Psoas muscle (tissue), 8 donors: ENCODE results near the gene HCN4. TPM values are rescaled to one million over a fixed set of nuclear protein-coding genes. Genes with fewer than 3 reads are reported as not detected.

Source experiments
- ATAC-seq, 4 donors: fragments of 200-7000 bp; cut with Tn5 transposase; one replicate each; pipeline ENCODE4 v1.9.1; 2020; ENCODE audit warnings: moderate library complexity in 3 of 4, mild to moderate bottlenecking in 2 of 4
- DNase-seq, 2 donors: peaks; one replicate each; pipeline ENCODE4 v3.0.0-alpha.2; 2020
- H3K27ac ChIP-seq: fragments of 200-600 bp; one replicate; pipeline ENCODE4 v1.8.0; 2022
- H3K27me3 ChIP-seq, 3 donors: fragments of 200-600 bp in 1 of 3; one replicate each; pipeline versions ENCODE4 v1.6.1 to v1.8.0; 2013 to 2022; ENCODE audit warnings: low read length in 2 of 3, mild to moderate bottlenecking in 2 of 3, moderate library complexity in 1 of 3; ENCODE audit not compliant: insufficient read depth in 3 of 3
- H3K36me3 ChIP-seq, 2 donors: fragments of 200-600 bp in 1 of 2; one replicate each; pipeline versions ENCODE4 v1.6.1 to v1.8.0; 2013 to 2022; ENCODE audit warnings: low read depth in 1 of 2, mild to moderate bottlenecking in 1 of 2, moderate library complexity in 1 of 2; ENCODE audit not compliant: insufficient read depth in 1 of 2
- H3K4me1 ChIP-seq: fragments of 200-600 bp; one replicate; pipeline ENCODE4 v1.8.0; 2022
- H3K4me3 ChIP-seq: fragments of 200-600 bp; one replicate; pipeline ENCODE4 v1.8.0; 2022; ENCODE audit warnings: mild to moderate bottlenecking
- H3K9me3 ChIP-seq: fragments of 200-600 bp; one replicate; pipeline ENCODE4 v1.8.0; 2022
- WGBS, 3 donors: extraction: QIAGEN DNeasy Blood & Tissue Kit; methylation state at CpG; one replicate each; pipeline versions ENCODE4 v1.1.6 to v1.1.7; 2013; 5-methylcytosine and 5-hydroxymethylcytosine counted together
- intact Hi-C, 2 donors: fragments of 100-400 bp; cut with DNase I; formaldehyde crosslinking; loops; one replicate each; pipeline versions ENCODE4 v1.11.0 to v1.14.2; 2022
- polyA plus RNA-seq, 3 donors: library from polyadenylated mRNA; stranded (reverse); fragments of 200-250 nt; gene quantifications; one replicate each; pipeline ENCODE4 v1.2.3, GENCODE V29; 2013
- total RNA-seq, 4 donors: library from RNA; stranded (reverse); fragmentation: NEBNext Ultra II Directional in 2 of 4; extraction: Animal tissue kit (Norgen Biotek cat#: 25700) in 2 of 4; gene quantifications; one replicate each; pipeline versions ENCODE4 v1.2.1 to v1.2.4, GENCODE V29; 2021 to 2023
- TF ChIP-seq, protein P1 (sequence below): fragments of 200-600 bp; IDR thresholded peaks from one replicate; pipeline ENCODE4 v1.8.0; 2022; ENCODE audit warnings: antibody characterized with exemption
- donor health status: healthy with polysubstance abuse.
- donor health status: DM: no; HTN: no; CAD: no; lungs with moderate emphysema.
- donor health status: Bipolar disorder and iron deficiency.
- donor health status: healthy.
- donor health status: DM: yes; HTN: yes; CAD: no.
- donor health status: DM: no; HTN: no; CAD: no.
- donor health status: DM: no; HTN: no; CAD: no.
- donor health status: DM: yes; HTN: yes; CAD: no.

The HCN4 gene
- total and polyA plus RNA-seq, 7 donors, result not detected

DNA sequence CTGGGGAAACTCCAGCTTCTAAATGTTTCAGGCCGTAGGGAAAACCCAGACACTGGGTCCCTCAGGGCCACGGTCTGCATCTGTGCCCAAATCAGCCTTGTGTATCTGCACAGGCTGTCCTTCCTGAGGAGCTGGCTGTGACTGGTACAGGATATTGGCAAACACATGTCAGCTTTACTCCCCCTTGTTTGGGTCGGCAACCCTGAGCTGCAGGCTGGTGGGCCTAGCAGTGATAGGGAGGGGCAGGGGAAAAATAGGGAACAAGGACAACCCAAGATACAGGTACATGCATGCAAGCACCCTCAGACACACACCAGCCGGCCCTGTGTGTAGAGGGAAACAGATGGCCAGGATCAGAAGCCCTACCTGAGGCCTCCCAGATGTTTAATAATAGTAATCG lies 28.7 kb upstream of the HCN4 start:
- DNase-seq, result no peak
- Histone ChIP-seq H3K27me3 (peaks cover 0 to 8% (median 0%) of the 10 kb centered on the region in 3 donors), H3K27ac (no peak overlapping the region), H3K4me1 (no peaks in the 10 kb centered on the region), H3K4me3 (no peak overlapping the region), H3K36me3 (no peaks in the 10 kb centered on the region), H3K9me3 (no peaks in the 10 kb centered on the region)
- TF ChIP-seq, protein P1, sequence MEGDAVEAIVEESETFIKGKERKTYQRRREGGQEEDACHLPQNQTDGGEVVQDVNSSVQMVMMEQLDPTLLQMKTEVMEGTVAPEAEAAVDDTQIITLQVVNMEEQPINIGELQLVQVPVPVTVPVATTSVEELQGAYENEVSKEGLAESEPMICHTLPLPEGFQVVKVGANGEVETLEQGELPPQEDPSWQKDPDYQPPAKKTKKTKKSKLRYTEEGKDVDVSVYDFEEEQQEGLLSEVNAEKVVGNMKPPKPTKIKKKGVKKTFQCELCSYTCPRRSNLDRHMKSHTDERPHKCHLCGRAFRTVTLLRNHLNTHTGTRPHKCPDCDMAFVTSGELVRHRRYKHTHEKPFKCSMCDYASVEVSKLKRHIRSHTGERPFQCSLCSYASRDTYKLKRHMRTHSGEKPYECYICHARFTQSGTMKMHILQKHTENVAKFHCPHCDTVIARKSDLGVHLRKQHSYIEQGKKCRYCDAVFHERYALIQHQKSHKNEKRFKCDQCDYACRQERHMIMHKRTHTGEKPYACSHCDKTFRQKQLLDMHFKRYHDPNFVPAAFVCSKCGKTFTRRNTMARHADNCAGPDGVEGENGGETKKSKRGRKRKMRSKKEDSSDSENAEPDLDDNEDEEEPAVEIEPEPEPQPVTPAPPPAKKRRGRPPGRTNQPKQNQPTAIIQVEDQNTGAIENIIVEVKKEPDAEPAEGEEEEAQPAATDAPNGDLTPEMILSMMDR, result no peak
- intact Hi-C loops, result no loop called here
- WGBS, 3 donors, result 61 to 74% (median 65%) methylated on average over 5 of the region's 5 CpGs
- ATAC-seq, result no peak

DNA sequence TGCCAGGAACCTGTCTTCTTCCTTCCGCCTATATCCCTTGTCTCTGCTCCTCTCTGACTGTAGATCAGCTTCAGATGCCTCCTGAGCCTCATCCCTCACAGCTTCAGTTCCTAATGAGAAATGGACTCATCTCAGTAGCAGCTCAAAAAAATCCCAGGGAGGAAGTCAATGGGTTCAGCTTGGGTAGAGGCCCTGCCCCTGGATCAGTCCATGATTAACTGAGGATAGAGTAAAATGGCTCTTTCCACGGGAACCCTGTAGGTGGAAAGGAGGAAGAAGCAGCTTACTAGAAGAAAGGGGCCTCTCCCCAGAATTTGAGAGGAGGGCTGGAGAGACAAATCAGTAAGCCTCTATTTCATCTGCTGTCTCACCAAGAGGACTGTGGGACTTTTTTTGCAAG lies 26.9 kb upstream of the HCN4 start:
- 77 to 89% (median 85%) methylated on average over 2 of the region's 2 CpGs for WGBS, 3 donors
- H3K36me3 ChIP-seq, result no peaks in the 10 kb centered on the region
- no peak for ATAC-seq
- intact Hi-C loops, result no loop called here
- H3K9me3 ChIP-seq, result no peaks in the 10 kb centered on the region
- no peaks in the 10 kb centered on the region for H3K4me1 ChIP-seq
- TF ChIP-seq, protein P1, result no peak
- H3K4me3 ChIP-seq, result no peak overlapping the region
- no peak for DNase-seq
- H3K27ac ChIP-seq, result no peak overlapping the region
- H3K27me3 ChIP-seq, result peaks cover 0 to 8% (median 2%) of the 10 kb centered on the region in 3 donors

DNA sequence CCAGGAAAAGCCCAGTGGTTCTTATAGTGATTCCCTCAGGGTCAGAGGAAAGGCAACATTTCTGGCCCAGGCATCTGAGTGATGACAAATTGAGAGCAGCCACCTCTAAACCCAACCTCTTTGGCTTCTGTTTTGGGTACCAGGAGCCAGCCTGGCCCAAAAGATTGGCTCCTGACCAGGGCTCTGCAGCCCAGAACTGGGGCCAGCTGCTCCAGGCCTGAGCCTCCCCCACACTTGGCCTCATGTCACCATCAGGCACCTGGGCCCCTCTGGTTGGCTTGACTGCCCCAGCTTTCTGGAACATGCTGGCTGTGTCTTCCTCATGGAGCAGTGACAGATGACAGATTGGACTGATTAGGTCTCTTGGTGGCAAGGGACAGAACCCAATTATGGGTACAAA lies 26.0 kb upstream of the HCN4 start:
- Histone ChIP-seq H3K4me1 (no peaks in the 10 kb centered on the region), H3K4me3 (no peak overlapping the region), H3K36me3 (no peaks in the 10 kb centered on the region), H3K27ac (no peak overlapping the region), H3K27me3 (peaks cover 0 to 8% (median 2%) of the 10 kb centered on the region in 3 donors), H3K9me3 (no peaks in the 10 kb centered on the region)
- TF ChIP-seq, protein P1, result no peak
- no peak for ATAC-seq
- DNase-seq, result no peak
- intact Hi-C loops, result no loop called here

DNA sequence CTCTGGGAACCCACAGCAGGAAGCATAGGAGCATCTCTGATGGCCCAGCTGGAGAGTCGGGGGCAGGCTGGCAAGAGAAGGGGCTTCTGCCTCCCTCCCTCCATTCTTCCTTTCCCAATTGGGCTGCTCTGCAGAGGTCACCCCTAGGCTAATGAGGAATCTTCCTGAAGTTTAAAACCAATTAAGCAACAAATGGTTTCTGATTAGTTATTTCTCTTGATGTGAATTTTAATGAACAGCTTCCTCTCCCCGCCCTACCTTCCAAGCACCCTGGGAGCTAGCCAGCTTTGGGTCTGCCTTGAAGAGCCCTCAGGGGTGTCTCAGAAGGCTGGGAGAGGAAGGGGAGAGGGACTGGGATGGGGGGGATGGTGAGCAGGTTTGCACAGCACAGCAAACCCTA lies 24.6 kb upstream of the HCN4 start:
- H3K4me3 ChIP-seq, result no peak overlapping the region
- H3K27me3 ChIP-seq, result peaks cover 0 to 8% (median 2%) of the 10 kb centered on the region in 3 donors
- no peak overlapping the region for H3K27ac ChIP-seq
- WGBS, 3 donors, result 60 to 75% (median 60%) methylated on average over 2 of the region's 2 CpGs
- no peaks in the 10 kb centered on the region for H3K9me3 ChIP-seq
- TF ChIP-seq, protein P1, result no peak
- ATAC-seq, result no peak
- H3K36me3 ChIP-seq, result no peaks in the 10 kb centered on the region
- H3K4me1 ChIP-seq, result no peaks in the 10 kb centered on the region
- intact Hi-C loops, result no loop called here
- no peak for DNase-seq

DNA sequence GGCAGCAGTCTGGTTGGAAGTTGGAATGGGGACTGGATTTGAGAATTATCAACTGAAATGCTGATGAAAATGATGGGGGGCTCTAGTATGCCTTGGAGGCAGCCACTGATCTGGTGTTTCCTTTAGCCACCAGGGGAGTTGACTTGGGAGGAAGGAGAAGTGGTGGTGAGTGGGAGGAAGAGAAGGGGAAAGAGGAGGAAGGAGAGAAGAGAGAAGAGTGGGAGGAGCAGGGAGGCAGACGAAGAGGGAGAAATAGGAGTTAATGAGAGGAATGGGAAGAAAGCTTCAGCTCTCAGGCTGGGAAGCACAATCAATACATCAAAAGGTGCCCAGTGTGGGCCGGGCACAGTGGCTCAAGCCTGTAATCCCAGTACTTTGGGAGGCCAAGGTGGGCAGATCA lies 23.3 kb upstream of the HCN4 start:
- H3K4me3 ChIP-seq, result no peak overlapping the region
- no peaks in the 10 kb centered on the region for H3K36me3 ChIP-seq
- ATAC-seq (no peak), DNase-seq (no peak)
- intact Hi-C loops, result no loop called here
- TF ChIP-seq, protein P1, result no peak
- no peak overlapping the region for H3K27ac ChIP-seq
- 56 to 85% (median 79%) methylated on average over 2 of the region's 2 CpGs for WGBS, 3 donors
- H3K27me3 ChIP-seq, result peaks cover 0 to 16% (median 2%) of the 10 kb centered on the region in 3 donors
- no peaks in the 10 kb centered on the region for H3K4me1 ChIP-seq
- H3K9me3 ChIP-seq, result no peaks in the 10 kb centered on the region
